Panc1 (cell line): ENCODE results near the gene KBTBD12.

Source experiments
- TF ChIP-seq, protein P1 (sequence below): fragments of 450-650 bp; IDR thresholded peaks from 2 replicates; pipeline ENCODE4 v1.5.1; 2017; ENCODE audit warnings: mild to moderate bottlenecking
- TF ChIP-seq, protein P2 (sequence below), 2 experiments: IDR thresholded peaks; 2 replicates each; pipeline ENCODE4 v1.6.1; 2011 to 2012; ENCODE audit warnings: low read depth in 2 of 2, control low read depth in 1 of 2, low read length in 1 of 2, mild to moderate bottlenecking in 1 of 2, moderate library complexity in 1 of 2; ENCODE audit not compliant: insufficient read depth in 1 of 2

DNA sequence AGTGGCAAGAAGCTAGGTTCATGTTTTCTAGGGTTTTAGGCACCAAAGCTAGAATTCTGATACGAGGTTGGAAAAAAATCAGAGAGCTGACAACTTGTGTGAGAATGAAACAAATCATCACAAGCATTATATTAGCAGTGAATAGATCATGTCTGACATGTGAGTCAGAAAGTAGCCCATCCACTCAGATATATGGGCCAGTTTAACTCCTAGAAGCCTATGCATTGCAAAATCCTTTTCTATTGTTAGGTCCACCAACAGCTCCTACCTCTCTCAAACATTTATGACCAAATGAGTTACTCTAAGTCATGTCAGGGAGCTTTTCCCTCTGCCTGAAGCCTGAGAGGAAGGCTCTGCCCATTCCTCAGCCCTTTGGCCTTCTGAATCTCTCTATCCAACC lies 44.0 kb downstream of the KBTBD12 start:
- TF ChIP-seq, protein P1, sequence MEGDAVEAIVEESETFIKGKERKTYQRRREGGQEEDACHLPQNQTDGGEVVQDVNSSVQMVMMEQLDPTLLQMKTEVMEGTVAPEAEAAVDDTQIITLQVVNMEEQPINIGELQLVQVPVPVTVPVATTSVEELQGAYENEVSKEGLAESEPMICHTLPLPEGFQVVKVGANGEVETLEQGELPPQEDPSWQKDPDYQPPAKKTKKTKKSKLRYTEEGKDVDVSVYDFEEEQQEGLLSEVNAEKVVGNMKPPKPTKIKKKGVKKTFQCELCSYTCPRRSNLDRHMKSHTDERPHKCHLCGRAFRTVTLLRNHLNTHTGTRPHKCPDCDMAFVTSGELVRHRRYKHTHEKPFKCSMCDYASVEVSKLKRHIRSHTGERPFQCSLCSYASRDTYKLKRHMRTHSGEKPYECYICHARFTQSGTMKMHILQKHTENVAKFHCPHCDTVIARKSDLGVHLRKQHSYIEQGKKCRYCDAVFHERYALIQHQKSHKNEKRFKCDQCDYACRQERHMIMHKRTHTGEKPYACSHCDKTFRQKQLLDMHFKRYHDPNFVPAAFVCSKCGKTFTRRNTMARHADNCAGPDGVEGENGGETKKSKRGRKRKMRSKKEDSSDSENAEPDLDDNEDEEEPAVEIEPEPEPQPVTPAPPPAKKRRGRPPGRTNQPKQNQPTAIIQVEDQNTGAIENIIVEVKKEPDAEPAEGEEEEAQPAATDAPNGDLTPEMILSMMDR, result no peak
- TF ChIP-seq, protein P2, sequence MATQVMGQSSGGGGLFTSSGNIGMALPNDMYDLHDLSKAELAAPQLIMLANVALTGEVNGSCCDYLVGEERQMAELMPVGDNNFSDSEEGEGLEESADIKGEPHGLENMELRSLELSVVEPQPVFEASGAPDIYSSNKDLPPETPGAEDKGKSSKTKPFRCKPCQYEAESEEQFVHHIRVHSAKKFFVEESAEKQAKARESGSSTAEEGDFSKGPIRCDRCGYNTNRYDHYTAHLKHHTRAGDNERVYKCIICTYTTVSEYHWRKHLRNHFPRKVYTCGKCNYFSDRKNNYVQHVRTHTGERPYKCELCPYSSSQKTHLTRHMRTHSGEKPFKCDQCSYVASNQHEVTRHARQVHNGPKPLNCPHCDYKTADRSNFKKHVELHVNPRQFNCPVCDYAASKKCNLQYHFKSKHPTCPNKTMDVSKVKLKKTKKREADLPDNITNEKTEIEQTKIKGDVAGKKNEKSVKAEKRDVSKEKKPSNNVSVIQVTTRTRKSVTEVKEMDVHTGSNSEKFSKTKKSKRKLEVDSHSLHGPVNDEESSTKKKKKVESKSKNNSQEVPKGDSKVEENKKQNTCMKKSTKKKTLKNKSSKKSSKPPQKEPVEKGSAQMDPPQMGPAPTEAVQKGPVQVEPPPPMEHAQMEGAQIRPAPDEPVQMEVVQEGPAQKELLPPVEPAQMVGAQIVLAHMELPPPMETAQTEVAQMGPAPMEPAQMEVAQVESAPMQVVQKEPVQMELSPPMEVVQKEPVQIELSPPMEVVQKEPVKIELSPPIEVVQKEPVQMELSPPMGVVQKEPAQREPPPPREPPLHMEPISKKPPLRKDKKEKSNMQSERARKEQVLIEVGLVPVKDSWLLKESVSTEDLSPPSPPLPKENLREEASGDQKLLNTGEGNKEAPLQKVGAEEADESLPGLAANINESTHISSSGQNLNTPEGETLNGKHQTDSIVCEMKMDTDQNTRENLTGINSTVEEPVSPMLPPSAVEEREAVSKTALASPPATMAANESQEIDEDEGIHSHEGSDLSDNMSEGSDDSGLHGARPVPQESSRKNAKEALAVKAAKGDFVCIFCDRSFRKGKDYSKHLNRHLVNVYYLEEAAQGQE (IDR thresholded peaks at IDR 0.05; ENCODE audit: insufficient read depth in 1 of 2, low read depth in 2 of 2, low read length in 1 of 2), result no peak
